Spleen (tissue), 7 donors: Measurements from ENCODE around the gene SLIT3.

ENCODE experiments used
- POLR2A ChIP-seq, 3 donors: fragments of 450-650 bp; IDR thresholded peaks; one replicate each; pipeline ENCODE4 v1.5.1; 2017; ENCODE audit warnings: antibody characterized with exemption in 3 of 3, mild to moderate bottlenecking in 1 of 3
- POLR2AphosphoS5 ChIP-seq, 3 donors: sonication (generic); formaldehyde crosslinking; IDR thresholded peaks; one replicate each; pipeline ENCODE4 v1.5.1; 2017; ENCODE audit warnings: antibody characterized with exemption in 3 of 3
- TF ChIP-seq, protein P1 (sequence below), 11 experiments: fragments of 200-600 bp in 7 of 11; fragments of 450-650 bp in 4 of 11; sonication (generic) in 4 of 11; IDR thresholded peaks in 8 of 11; conservative IDR thresholded peaks in 3 of 11; 1 replicate in 7 of 11; 2 replicates in 4 of 11; pipeline versions ENCODE4 v1.4.0 to v1.8.0; 2016 to 2021; ENCODE audit warnings: antibody characterized with exemption in 11 of 11, inconsistent platforms in 4 of 11, mild to moderate bottlenecking in 1 of 11
- donor health status: DM: no; HTN: no; CAD: no; lungs with moderate emphysema.
- donor health status: DM: no; HTN: no; CAD: no.
- donor health status: DM: no; HTN: no; CAD: no.

DNA sequence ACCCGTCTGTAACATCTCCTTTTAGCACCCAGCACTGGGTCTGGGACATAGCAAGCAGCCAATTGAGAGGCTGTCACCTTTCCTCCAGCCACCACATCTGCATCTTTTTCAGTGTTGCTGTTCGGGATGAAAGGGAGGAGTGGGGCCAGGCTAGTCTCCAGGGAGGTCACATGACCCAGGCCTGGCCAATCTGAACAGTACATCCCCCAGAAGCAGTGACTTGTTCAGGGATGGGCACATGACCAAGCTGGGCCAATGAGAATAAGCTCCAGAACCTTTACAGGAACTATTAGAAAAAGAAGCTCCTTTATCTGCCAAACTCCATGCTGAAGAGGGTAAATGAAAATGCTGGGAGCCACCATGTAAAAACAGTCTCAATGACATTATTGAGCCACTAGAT, 359.0 kb downstream of the SLIT3 start:
- TF ChIP-seq, protein P1, sequence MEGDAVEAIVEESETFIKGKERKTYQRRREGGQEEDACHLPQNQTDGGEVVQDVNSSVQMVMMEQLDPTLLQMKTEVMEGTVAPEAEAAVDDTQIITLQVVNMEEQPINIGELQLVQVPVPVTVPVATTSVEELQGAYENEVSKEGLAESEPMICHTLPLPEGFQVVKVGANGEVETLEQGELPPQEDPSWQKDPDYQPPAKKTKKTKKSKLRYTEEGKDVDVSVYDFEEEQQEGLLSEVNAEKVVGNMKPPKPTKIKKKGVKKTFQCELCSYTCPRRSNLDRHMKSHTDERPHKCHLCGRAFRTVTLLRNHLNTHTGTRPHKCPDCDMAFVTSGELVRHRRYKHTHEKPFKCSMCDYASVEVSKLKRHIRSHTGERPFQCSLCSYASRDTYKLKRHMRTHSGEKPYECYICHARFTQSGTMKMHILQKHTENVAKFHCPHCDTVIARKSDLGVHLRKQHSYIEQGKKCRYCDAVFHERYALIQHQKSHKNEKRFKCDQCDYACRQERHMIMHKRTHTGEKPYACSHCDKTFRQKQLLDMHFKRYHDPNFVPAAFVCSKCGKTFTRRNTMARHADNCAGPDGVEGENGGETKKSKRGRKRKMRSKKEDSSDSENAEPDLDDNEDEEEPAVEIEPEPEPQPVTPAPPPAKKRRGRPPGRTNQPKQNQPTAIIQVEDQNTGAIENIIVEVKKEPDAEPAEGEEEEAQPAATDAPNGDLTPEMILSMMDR (IDR thresholded peaks at IDR 0.05 in 8 of 11, conservative IDR thresholded peaks at IDR 0.05 in 3 of 11): no peak
- TF ChIP-seq POLR2A (IDR thresholded peaks at IDR 0.05) (no peak), POLR2AphosphoS5 (IDR thresholded peaks at IDR 0.05) (no peak)
